ENCODE measurements around the gene DNAI4. TPM values are rescaled to one million over a fixed set of nuclear protein-coding genes. Genes with fewer than 3 reads are reported as not detected.
"Not testable (repeated sequence)": the region's sequence is repeated elsewhere in the genome, so short reads cannot be mapped to it uniquely, and the experiment has no call there.

The DNAI4 gene
- total and polyA plus RNA-seq, 2 of the 8 experiments (the other 6 are each of a cell fraction or from before 2014, with no cell fraction given), result 0.32 to 2.1 TPM

- H3K23ac ChIP-seq (ENCODE audit: insufficient read length); H3K27ac ChIP-seq (ENCODE audit: low read depth, low read length); FAIRE-seq; H2BK12ac ChIP-seq (ENCODE audit: low read depth, low read length); H3K79me2 ChIP-seq (ENCODE audit: control insufficient read depth in 1 of 2, insufficient read depth in 2 of 2, low read length in 2 of 2); H3K4me1 ChIP-seq (replicated peaks in 1 of 4; ENCODE audit: control insufficient read depth in 3 of 4, insufficient read depth in 4 of 4, low read length in 3 of 4); H3K79me1 ChIP-seq (ENCODE audit: low read depth, low read length); H3K23me2 ChIP-seq (ENCODE audit: low read depth, low read length); H4K91ac ChIP-seq (replicated peaks; ENCODE audit: insufficient read length, low read length); H4K20me1 ChIP-seq (replicated peaks in 1 of 2; ENCODE audit: control insufficient read depth in 1 of 2, insufficient read depth in 2 of 2, low read length in 2 of 2); H2BK5ac ChIP-seq (ENCODE audit: low read depth, low read length); H3K18ac ChIP-seq (ENCODE audit: extremely low read depth, low read length); H3K9me3 ChIP-seq (ENCODE audit: insufficient read depth in 2 of 2, low read depth in 1 of 2, low read length in 1 of 2); H3K56ac ChIP-seq (replicated peaks; ENCODE audit: insufficient read length, low read depth, low read length); H3K4ac ChIP-seq (replicated peaks; ENCODE audit: insufficient read length, low read depth, low read length); H4K5ac ChIP-seq (ENCODE audit: insufficient read length, low read depth, low read length); H2AK5ac ChIP-seq (ENCODE audit: low read depth, low read length); H3K14ac ChIP-seq (ENCODE audit: insufficient read length); H3K27me3 ChIP-seq (replicated peaks in 1 of 4; ENCODE audit: control insufficient read depth in 3 of 4, extremely low read depth in 1 of 4, insufficient read depth in 3 of 4, low read length in 3 of 4); H2BK120ac ChIP-seq (replicated peaks; ENCODE audit: low read depth, low read length); DNase-seq (ENCODE audit: low read depth in 1 of 2, low spot score in 2 of 2); H3K4me3 ChIP-seq (ENCODE audit: extremely low read depth in 1 of 4, insufficient read depth in 2 of 4, low read depth in 3 of 4, low read length in 4 of 4); H2AFZ ChIP-seq (ENCODE audit: low read length); H2BK20ac ChIP-seq (ENCODE audit: low read length); H2BK15ac ChIP-seq (ENCODE audit: low read length); H3K9ac ChIP-seq (replicated peaks in 1 of 4; ENCODE audit: extremely low read depth in 1 of 4, low read depth in 3 of 4, low read length in 3 of 4); H3K4me2 ChIP-seq (ENCODE audit: insufficient read depth in 1 of 2, low read depth in 2 of 2, low read length in 2 of 2); H4K8ac ChIP-seq (ENCODE audit: extremely low read depth, insufficient read depth, low read length); H3K36me3 ChIP-seq (ENCODE audit: control insufficient read depth in 2 of 4, insufficient read depth in 4 of 4, low read length in 3 of 4): not testable (repeated sequence)
- 100% methylated on average over 1 of the region's 1 CpG; no CpG with 5 or more reads in 1 of the 2 experiments for WGBS, 2 experiments (ENCODE audit: extremely low coverage in 1 of 2, insufficient coverage in 1 of 2, insufficient read length in 1 of 2, insufficient replicate concordance in 2 of 2, low coverage in 1 of 2, low lambda C conversion rate in 2 of 2, missing lambda C conversion rate in 1 of 2)
- CTCF ChIA-PET (ENCODE audit: partially characterized antibody), result interaction anchor here (0.6 to 1.4 kb wide), 3 partner anchors 40 to 1175 kb away, joined by 3 read pairs; no protein-coding TSS in a partner anchor
- POLR2A ChIA-PET (ENCODE audit: partially characterized antibody), result interaction anchor here (4.5 kb wide), 1 partner anchor 9 kb away, joined by 29 read pairs; the partner anchor contains the start of genes DNAI4 and MIER1
Observed at GRCh38 chr1:66915203-66915602, 9.5 kb downstream of the DNAI4 start.

All from H1 (cell line).